Neural crest cell (in vitro differentiated cells): ENCODE measurements around the gene MEOX2. TPM values are rescaled to one million over a fixed set of nuclear protein-coding genes. Genes with fewer than 3 reads are reported as not detected.

Source experiments
- DNase-seq: peaks from one replicate; pipeline ENCODE4 v3.0.0; 2021; ENCODE audit warnings: low read depth, mixed read lengths, low spot score
- H3K27ac Mint-ChIP-seq: one replicate; pipeline ENCODE4 v1.8.0; 2021; ENCODE audit warnings: mild to moderate bottlenecking, mixed read lengths; ENCODE audit not compliant: unreplicated experiment
- H3K27me3 Mint-ChIP-seq: 2 replicates; pipeline ENCODE4 v1.8.0; 2021; ENCODE audit warnings: low read depth, mild to moderate bottlenecking, mixed read lengths
- H3K36me3 Mint-ChIP-seq: 2 replicates; pipeline ENCODE4 v1.8.0; 2021; ENCODE audit warnings: low read depth, mild to moderate bottlenecking, mixed read lengths
- H3K4me1 Mint-ChIP-seq: 2 replicates; pipeline ENCODE4 v1.8.0; 2021; ENCODE audit warnings: mixed read lengths
- H3K4me3 Mint-ChIP-seq: one replicate; pipeline ENCODE4 v1.8.0; 2021; ENCODE audit warnings: mild to moderate bottlenecking, mixed read lengths
- H3K9me3 Mint-ChIP-seq: 2 replicates; pipeline ENCODE4 v1.8.0; 2021; ENCODE audit warnings: mixed read lengths
- CTCF ChIP-seq: fragments of 200-600 bp; sonication (generic); conservative IDR thresholded peaks from 2 replicates; pipeline ENCODE4 v1.5.0; 2021; ENCODE audit warnings: antibody characterized with exemption, mild to moderate bottlenecking
- total RNA-seq: library from RNA; stranded (reverse); gene quantifications from 2 replicates; pipeline ENCODE4 v1.2.1, GENCODE V29; 2021

MEOX2 gene
- total RNA-seq, 1 donor from 2014 or later, result 1.4 TPM

- no peak overlapping the region for H3K27ac Mint-ChIP-seq
- no peaks in the 10 kb centered on the region for H3K36me3 Mint-ChIP-seq
- H3K27me3 Mint-ChIP-seq, result peaks cover 55% of the 10 kb centered on the region
- DNase-seq, result no peak
- H3K4me1 Mint-ChIP-seq, result peaks cover 21% of the 10 kb centered on the region
- no peak for TF ChIP-seq CTCF
- H3K9me3 Mint-ChIP-seq, result no peaks in the 10 kb centered on the region
- no peak overlapping the region for H3K4me3 Mint-ChIP-seq
Measured at GRCh38 chr7:15681631-15682030, 4.9 kb downstream of the MEOX2 start.

GRCh38 chr7:15681186-15681585 is 5.3 kb downstream of the MEOX2 start:
- TF ChIP-seq CTCF, result no peak
- Mint-ChIP-seq H3K36me3 (no peaks in the 10 kb centered on the region), H3K4me1 (peaks cover 17% of the 10 kb centered on the region), H3K27ac (no peak overlapping the region), H3K27me3 (peaks cover 50% of the 10 kb centered on the region), H3K4me3 (no peak overlapping the region), H3K9me3 (no peaks in the 10 kb centered on the region)
- no peak for DNase-seq

- no peak for TF ChIP-seq CTCF
- H3K9me3 Mint-ChIP-seq, result no peaks in the 10 kb centered on the region
- H3K27me3 Mint-ChIP-seq, result peaks cover 43% of the 10 kb centered on the region
Measured at GRCh38 chr7:15680446-15680845, 6.0 kb downstream of the MEOX2 start.

GRCh38 chr7:15679306-15679705 is 7.2 kb downstream of the MEOX2 start:
- DNase-seq, result no peak
- Mint-ChIP-seq H3K27ac (no peak overlapping the region), H3K4me1 (peaks cover 2% of the 10 kb centered on the region), H3K4me3 (no peak overlapping the region), H3K36me3 (no peaks in the 10 kb centered on the region), H3K27me3 (peaks cover 32% of the 10 kb centered on the region), H3K9me3 (no peaks in the 10 kb centered on the region)
- no peak for TF ChIP-seq CTCF

More at GRCh38 chr7:15680446-15680845, 6.0 kb downstream of the MEOX2 start:
- peaks cover 10% of the 10 kb centered on the region for H3K4me1 Mint-ChIP-seq
- no peak overlapping the region for H3K4me3 Mint-ChIP-seq
- no peak overlapping the region for H3K27ac Mint-ChIP-seq
- no peaks in the 10 kb centered on the region for H3K36me3 Mint-ChIP-seq
- DNase-seq, result no peak

GRCh38 chr7:15678653-15679052 is 7.8 kb downstream of the MEOX2 start:
- H3K9me3 Mint-ChIP-seq, result no peaks in the 10 kb centered on the region

More at GRCh38 chr7:15678653-15679052, 7.8 kb downstream of the MEOX2 start:
- no peak for DNase-seq
- Mint-ChIP-seq H3K4me1 (no peaks in the 10 kb centered on the region), H3K27me3 (peaks cover 25% of the 10 kb centered on the region), H3K4me3 (no peak overlapping the region), H3K27ac (no peak overlapping the region), H3K36me3 (no peaks in the 10 kb centered on the region)
- no peak for TF ChIP-seq CTCF
